DND-41 (cell line): Measurements from ENCODE around the gene MAP2K5.

Source experiments
- EZH2 ChIP-seq: IDR thresholded peaks from 3 replicates; pipeline ENCODE4 v1.6.1; 2012; ENCODE audit warnings: borderline replicate concordance, low read depth, mild to moderate bottlenecking, moderate library complexity, low read length, inconsistent platforms; ENCODE audit not compliant: severe bottlenecking
- TF ChIP-seq, protein P1 (sequence below): IDR thresholded peaks from 2 replicates; pipeline ENCODE4 v1.5.1; 2012; ENCODE audit warnings: borderline replicate concordance, low read length, moderate library complexity, mild to moderate bottlenecking; ENCODE audit not compliant: poor library complexity, severe bottlenecking; ENCODE audit errors: extremely low read depth

GRCh38 chr15:67680641-67681040, 138.1 kb downstream of the MAP2K5 start:
- TF ChIP-seq, protein P1, sequence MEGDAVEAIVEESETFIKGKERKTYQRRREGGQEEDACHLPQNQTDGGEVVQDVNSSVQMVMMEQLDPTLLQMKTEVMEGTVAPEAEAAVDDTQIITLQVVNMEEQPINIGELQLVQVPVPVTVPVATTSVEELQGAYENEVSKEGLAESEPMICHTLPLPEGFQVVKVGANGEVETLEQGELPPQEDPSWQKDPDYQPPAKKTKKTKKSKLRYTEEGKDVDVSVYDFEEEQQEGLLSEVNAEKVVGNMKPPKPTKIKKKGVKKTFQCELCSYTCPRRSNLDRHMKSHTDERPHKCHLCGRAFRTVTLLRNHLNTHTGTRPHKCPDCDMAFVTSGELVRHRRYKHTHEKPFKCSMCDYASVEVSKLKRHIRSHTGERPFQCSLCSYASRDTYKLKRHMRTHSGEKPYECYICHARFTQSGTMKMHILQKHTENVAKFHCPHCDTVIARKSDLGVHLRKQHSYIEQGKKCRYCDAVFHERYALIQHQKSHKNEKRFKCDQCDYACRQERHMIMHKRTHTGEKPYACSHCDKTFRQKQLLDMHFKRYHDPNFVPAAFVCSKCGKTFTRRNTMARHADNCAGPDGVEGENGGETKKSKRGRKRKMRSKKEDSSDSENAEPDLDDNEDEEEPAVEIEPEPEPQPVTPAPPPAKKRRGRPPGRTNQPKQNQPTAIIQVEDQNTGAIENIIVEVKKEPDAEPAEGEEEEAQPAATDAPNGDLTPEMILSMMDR, result no peak
- no peak for TF ChIP-seq EZH2
